Measurements from ENCODE around the gene ITGA3.

Gene ITGA3

DNA sequence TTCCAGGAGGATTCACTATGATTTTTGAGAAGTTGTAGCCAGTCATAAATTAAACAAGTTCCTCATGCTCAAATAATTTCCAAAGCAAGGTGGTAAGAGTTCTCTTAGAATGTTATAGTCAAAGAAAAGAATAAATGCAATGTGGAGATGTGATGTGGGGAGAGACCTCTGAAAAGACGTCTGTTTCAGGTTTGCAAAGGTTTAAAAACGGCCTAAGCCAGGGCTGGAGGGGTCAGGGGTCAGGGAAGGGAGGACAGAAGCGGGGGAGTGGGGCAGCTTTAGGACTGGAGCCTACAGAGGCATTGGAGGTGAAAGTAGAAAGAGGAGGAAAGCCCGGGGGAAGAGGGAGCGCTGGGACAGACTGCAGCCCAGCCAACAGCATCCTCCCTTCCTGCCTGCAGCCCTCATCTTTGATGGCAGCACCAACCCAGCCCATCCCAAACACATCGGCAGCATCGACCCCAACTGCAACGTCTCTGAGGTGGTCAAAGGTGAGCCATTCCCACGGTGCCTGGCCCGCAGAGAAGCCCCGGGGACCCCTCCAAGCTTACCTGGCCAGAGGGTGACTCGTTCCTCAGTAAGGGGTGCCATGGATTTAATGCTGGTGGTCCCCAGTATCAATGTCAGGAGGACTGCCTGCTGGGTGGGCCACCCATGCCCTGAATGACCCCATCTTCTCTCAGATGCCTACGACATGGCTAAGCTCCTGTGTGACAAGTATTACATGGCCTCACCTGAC is 50.7 kb downstream of the ITGA3 start:
- H4K8ac ChIP-seq (ENCODE audit: low read length): no peak overlapping the region
- H3K27me3 ChIP-seq (ENCODE audit: control insufficient read depth in 1 of 2, insufficient read depth in 1 of 2, low read length in 2 of 2): no peaks in the 10 kb centered on the region
- no peak overlapping the region for H3K27ac ChIP-seq (ENCODE audit: low read length, poor library complexity, severe bottlenecking)
- H2BK15ac ChIP-seq (ENCODE audit: low read depth, poor library complexity, severe bottlenecking): no peak overlapping the region
- peaks cover 53 to 79% of the 10 kb centered on the region in 2 experiments for H3K36me3 ChIP-seq (ENCODE audit: control insufficient read depth in 1 of 2, insufficient read depth in 2 of 2, low read depth in 1 of 2, low read length in 2 of 2)
- no peak overlapping the region for H3K18ac ChIP-seq (ENCODE audit: low read depth in 1 of 2, low read length in 2 of 2)
- no peak overlapping the region for H3K4ac ChIP-seq (ENCODE audit: low read depth in 1 of 2, low read length in 2 of 2)
- no peak overlapping the region for H3K14ac ChIP-seq (ENCODE audit: low read length in 2 of 2)
- 76% methylated on average over 12 of the region's 13 CpGs for WGBS
- H3K9me3 ChIP-seq (ENCODE audit: control insufficient read depth, low read length): no peaks in the 10 kb centered on the region
- no peak overlapping the region for H3K23ac ChIP-seq (ENCODE audit: low read length in 2 of 2)
- H3K79me1 ChIP-seq (replicated peaks; ENCODE audit: low read length, poor library complexity, severe bottlenecking): peaks cover 23% of the 10 kb centered on the region
- H2BK120ac ChIP-seq (ENCODE audit: low read depth, low read length): no peak overlapping the region
- peaks cover 26% of the 10 kb centered on the region for H3K4me1 ChIP-seq (ENCODE audit: control insufficient read depth, insufficient read depth, low read depth, low read length)
- no peak overlapping the region for H2BK12ac ChIP-seq (ENCODE audit: low read length in 2 of 2)
- no peak overlapping the region for H2AFZ ChIP-seq (ENCODE audit: low read depth, low read length)
- H4K91ac ChIP-seq (ENCODE audit: low read length): no peak overlapping the region
- H2BK5ac ChIP-seq (ENCODE audit: low read depth, low read length, poor library complexity, severe bottlenecking): no peak overlapping the region
- no peak overlapping the region for H3K4me3 ChIP-seq (ENCODE audit: insufficient read depth in 1 of 2, low read depth in 1 of 2, low read length in 2 of 2)
- no peak overlapping the region for H3K4me2 ChIP-seq (ENCODE audit: low read length, poor library complexity, severe bottlenecking)
- H2AK5ac ChIP-seq (ENCODE audit: low read length, severe bottlenecking): no peak overlapping the region
- H3K9ac ChIP-seq (ENCODE audit: low read length): no peak overlapping the region
- no peak for DNase-seq

DNA sequence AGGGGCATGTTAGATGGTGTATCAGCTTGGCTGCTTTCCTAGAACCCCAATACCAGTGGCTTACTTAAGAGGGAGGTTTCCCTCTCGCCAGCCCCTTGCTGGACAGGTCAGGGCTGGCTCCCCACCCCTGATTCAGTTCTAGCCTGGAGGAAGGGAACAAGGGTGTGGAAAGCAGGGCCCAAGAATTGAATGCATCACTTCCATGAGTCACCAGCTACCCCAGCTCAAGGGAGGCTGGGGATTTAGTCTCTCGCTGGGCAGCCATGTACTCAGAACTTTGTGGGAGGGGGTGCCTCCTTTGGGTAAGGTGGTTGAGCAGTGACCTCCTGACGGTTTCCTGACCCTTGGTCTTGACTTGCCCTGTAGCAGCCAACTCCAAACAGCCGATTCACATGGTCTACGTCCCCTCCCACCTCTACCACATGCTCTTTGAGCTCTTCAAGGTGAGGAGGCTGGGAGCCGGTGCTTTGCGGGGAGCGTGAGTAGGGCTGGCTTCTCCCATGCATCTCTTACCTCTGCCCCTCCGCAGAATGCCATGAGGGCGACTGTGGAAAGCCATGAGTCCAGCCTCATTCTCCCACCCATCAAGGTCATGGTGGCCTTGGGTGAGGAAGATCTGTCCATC is 52.0 kb downstream of the ITGA3 start:
- H2BK15ac ChIP-seq (ENCODE audit: low read depth, poor library complexity, severe bottlenecking): no peak overlapping the region
- H4K8ac ChIP-seq (ENCODE audit: low read length): no peak overlapping the region

DNA sequence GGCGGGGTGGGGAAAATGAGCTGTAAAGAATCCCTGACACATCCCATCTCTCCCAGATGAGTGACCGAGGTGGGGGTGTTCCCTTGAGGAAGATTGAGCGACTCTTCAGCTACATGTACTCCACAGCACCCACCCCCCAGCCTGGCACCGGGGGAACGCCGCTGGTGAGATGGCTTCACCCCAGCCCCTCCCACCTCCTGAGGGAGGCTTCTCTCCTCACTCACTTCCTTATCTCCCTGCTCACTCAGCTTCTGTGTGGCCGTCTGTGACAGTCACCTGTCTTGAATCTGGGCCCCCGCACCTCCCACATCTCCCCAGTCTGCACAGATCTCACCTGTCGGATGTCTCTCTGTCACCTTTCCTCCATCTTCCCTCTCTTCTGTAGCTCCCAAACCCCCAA is 52.6 kb downstream of the ITGA3 start:
- H2AFZ ChIP-seq (ENCODE audit: low read depth, low read length): no peak overlapping the region
- H2BK120ac ChIP-seq (ENCODE audit: low read depth, low read length): no peak overlapping the region
- no peak overlapping the region for H2AK5ac ChIP-seq (ENCODE audit: low read length, severe bottlenecking)
- peaks cover 53 to 94% of the 10 kb centered on the region in 2 experiments for H3K36me3 ChIP-seq (ENCODE audit: control insufficient read depth in 1 of 2, insufficient read depth in 2 of 2, low read depth in 1 of 2, low read length in 2 of 2)
- no peak overlapping the region for H3K9ac ChIP-seq (ENCODE audit: low read length)
- no peak overlapping the region for H3K4me3 ChIP-seq (ENCODE audit: insufficient read depth in 1 of 2, low read depth in 1 of 2, low read length in 2 of 2)
- peaks cover 0 to 4% of the 10 kb centered on the region in 2 experiments for H3K27me3 ChIP-seq (ENCODE audit: control insufficient read depth in 1 of 2, insufficient read depth in 1 of 2, low read length in 2 of 2)
- DNase-seq: no peak
- H2BK12ac ChIP-seq (ENCODE audit: low read length in 2 of 2): no peak overlapping the region
- no peak overlapping the region for H2BK15ac ChIP-seq (ENCODE audit: low read depth, poor library complexity, severe bottlenecking)
- H2BK5ac ChIP-seq (ENCODE audit: low read depth, low read length, poor library complexity, severe bottlenecking): no peak overlapping the region
- H3K79me1 ChIP-seq (replicated peaks; ENCODE audit: low read length, poor library complexity, severe bottlenecking): peaks cover 15% of the 10 kb centered on the region
- H3K27ac ChIP-seq (ENCODE audit: low read length, poor library complexity, severe bottlenecking): no peak overlapping the region
- H3K4ac ChIP-seq (ENCODE audit: low read depth in 1 of 2, low read length in 2 of 2): no peak overlapping the region
- H4K91ac ChIP-seq (ENCODE audit: low read length): no peak overlapping the region
- peaks cover 21% of the 10 kb centered on the region for H3K4me1 ChIP-seq (ENCODE audit: control insufficient read depth, insufficient read depth, low read depth, low read length)
- H3K18ac ChIP-seq (ENCODE audit: low read depth in 1 of 2, low read length in 2 of 2): no peak overlapping the region
- no peak overlapping the region for H3K4me2 ChIP-seq (ENCODE audit: low read length, poor library complexity, severe bottlenecking)
- WGBS: 89% methylated on average over 8 of the region's 9 CpGs
- H4K8ac ChIP-seq (ENCODE audit: low read length): no peak overlapping the region
- no peak overlapping the region for H3K23ac ChIP-seq (ENCODE audit: low read length in 2 of 2)
- no peak overlapping the region for H3K14ac ChIP-seq (ENCODE audit: low read length in 2 of 2)
- H3K9me3 ChIP-seq (ENCODE audit: control insufficient read depth, low read length): no peaks in the 10 kb centered on the region

More for the DNA sequence above, 52.0 kb downstream of the ITGA3 start:
- Histone ChIP-seq H3K4me1 (ENCODE audit: control insufficient read depth, insufficient read depth, low read depth, low read length) (peaks cover 23% of the 10 kb centered on the region), H2AK5ac (ENCODE audit: low read length, severe bottlenecking) (no peak overlapping the region), H3K14ac (ENCODE audit: low read length in 2 of 2) (no peak overlapping the region), H3K27me3 (ENCODE audit: control insufficient read depth in 1 of 2, insufficient read depth in 1 of 2, low read length in 2 of 2) (no peaks in the 10 kb centered on the region), H3K4me2 (ENCODE audit: low read length, poor library complexity, severe bottlenecking) (no peak overlapping the region), H2BK12ac (ENCODE audit: low read length in 2 of 2) (no peak overlapping the region), H3K23ac (ENCODE audit: low read length in 2 of 2) (no peak overlapping the region), H3K79me1 (replicated peaks; ENCODE audit: low read length, poor library complexity, severe bottlenecking) (peaks cover 20% of the 10 kb centered on the region), H3K9ac (ENCODE audit: low read length) (no peak overlapping the region), H2BK120ac (ENCODE audit: low read depth, low read length) (no peak overlapping the region), H3K18ac (ENCODE audit: low read depth in 1 of 2, low read length in 2 of 2) (no peak overlapping the region), H3K4me3 (ENCODE audit: insufficient read depth in 1 of 2, low read depth in 1 of 2, low read length in 2 of 2) (no peak overlapping the region), H4K91ac (ENCODE audit: low read length) (no peak overlapping the region), H3K4ac (ENCODE audit: low read depth in 1 of 2, low read length in 2 of 2) (no peak overlapping the region), H3K27ac (ENCODE audit: low read length, poor library complexity, severe bottlenecking) (no peak overlapping the region), H2AFZ (ENCODE audit: low read depth, low read length) (no peak overlapping the region), H3K9me3 (ENCODE audit: control insufficient read depth, low read length) (no peaks in the 10 kb centered on the region), H3K36me3 (ENCODE audit: control insufficient read depth in 1 of 2, insufficient read depth in 2 of 2, low read depth in 1 of 2, low read length in 2 of 2) (peaks cover 53 to 91% of the 10 kb centered on the region in 2 experiments), H2BK5ac (ENCODE audit: low read depth, low read length, poor library complexity, severe bottlenecking) (no peak overlapping the region)
- peak; percentile 29 for DNase-seq
- 89% methylated on average over 10 of the region's 10 CpGs for WGBS

DNA sequence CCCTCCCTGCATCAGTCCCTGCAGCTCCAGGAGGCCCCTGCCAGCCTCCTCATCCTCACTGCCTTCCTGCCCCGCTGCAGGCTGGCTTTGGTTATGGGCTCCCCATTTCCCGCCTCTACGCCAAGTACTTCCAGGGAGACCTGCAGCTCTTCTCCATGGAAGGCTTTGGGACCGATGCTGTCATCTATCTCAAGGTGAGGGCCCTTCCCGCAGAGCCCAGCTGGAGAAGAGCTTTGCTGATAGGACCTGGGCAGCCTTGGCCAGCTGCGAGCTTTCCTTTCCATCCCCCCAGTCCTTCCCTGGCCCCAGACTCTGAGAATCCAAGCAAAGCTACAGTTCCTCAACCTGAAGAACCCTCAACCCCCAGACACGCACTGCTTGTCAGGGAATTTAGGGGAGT is 53.3 kb downstream of the ITGA3 start:
- H3K79me1 ChIP-seq (replicated peaks; ENCODE audit: low read length, poor library complexity, severe bottlenecking): peaks cover 10% of the 10 kb centered on the region
- no peak overlapping the region for H3K9ac ChIP-seq (ENCODE audit: low read length)
- no peak overlapping the region for H2AFZ ChIP-seq (ENCODE audit: low read depth, low read length)
- H3K4me3 ChIP-seq (ENCODE audit: insufficient read depth in 1 of 2, low read depth in 1 of 2, low read length in 2 of 2): no peak overlapping the region
- no peak overlapping the region for H3K27ac ChIP-seq (ENCODE audit: low read length, poor library complexity, severe bottlenecking)
- no peak overlapping the region for H2BK12ac ChIP-seq (ENCODE audit: low read length in 2 of 2)
- no peaks in the 10 kb centered on the region for H3K9me3 ChIP-seq (ENCODE audit: control insufficient read depth, low read length)
- H3K4ac ChIP-seq (ENCODE audit: low read depth in 1 of 2, low read length in 2 of 2): no peak overlapping the region
- peaks cover 28% of the 10 kb centered on the region for H3K4me1 ChIP-seq (ENCODE audit: control insufficient read depth, insufficient read depth, low read depth, low read length)
- H3K14ac ChIP-seq (ENCODE audit: low read length in 2 of 2): no peak overlapping the region
- H2AK5ac ChIP-seq (ENCODE audit: low read length, severe bottlenecking): no peak overlapping the region
- no peak for DNase-seq
- H3K18ac ChIP-seq (ENCODE audit: low read depth in 1 of 2, low read length in 2 of 2): no peak overlapping the region
- H2BK15ac ChIP-seq (ENCODE audit: low read depth, poor library complexity, severe bottlenecking): no peak overlapping the region
- H3K4me2 ChIP-seq (ENCODE audit: low read length, poor library complexity, severe bottlenecking): no peak overlapping the region
- no peak overlapping the region for H2BK5ac ChIP-seq (ENCODE audit: low read depth, low read length, poor library complexity, severe bottlenecking)
- H4K91ac ChIP-seq (ENCODE audit: low read length): no peak overlapping the region
- peaks cover 0 to 4% of the 10 kb centered on the region in 2 experiments for H3K27me3 ChIP-seq (ENCODE audit: control insufficient read depth in 1 of 2, insufficient read depth in 1 of 2, low read length in 2 of 2)
- peaks cover 53 to 94% of the 10 kb centered on the region in 2 experiments for H3K36me3 ChIP-seq (ENCODE audit: control insufficient read depth in 1 of 2, insufficient read depth in 2 of 2, low read depth in 1 of 2, low read length in 2 of 2)
- 85% methylated on average over 7 of the region's 7 CpGs for WGBS
- H3K23ac ChIP-seq (ENCODE audit: low read length in 2 of 2): no peak overlapping the region
- no peak overlapping the region for H4K8ac ChIP-seq (ENCODE audit: low read length)
- no peak overlapping the region for H2BK120ac ChIP-seq (ENCODE audit: low read depth, low read length)

Measured in mesenchymal stem cell (in vitro differentiated cells and primary cell).